Osteoblast (primary cell): ENCODE data around the gene ZNF605. TPM values are rescaled to one million over a fixed set of nuclear protein-coding genes. Genes with fewer than 3 reads are reported as not detected.

Source experiments
- DNase-seq: peaks from one replicate; pipeline ENCODE4 v3.0.0; 2011; ENCODE audit warnings: low spot score, mixed read lengths; ENCODE audit not compliant: insufficient read length; ENCODE audit errors: missing footprints
- H2AFZ ChIP-seq: 2 replicates; pipeline ENCODE4 v1.6.0; 2011; ENCODE audit warnings: mild to moderate bottlenecking, low read length
- H3K27ac ChIP-seq: 2 replicates; pipeline ENCODE4 v1.5.1; 2011; ENCODE audit warnings: mild to moderate bottlenecking, low read depth, low read length, moderate library complexity
- H3K27me3 ChIP-seq: 2 replicates; pipeline ENCODE4 v1.6.0; 2012; ENCODE audit warnings: mild to moderate bottlenecking, control low read depth, inconsistent platforms, low read length, moderate library complexity; ENCODE audit not compliant: insufficient read depth
- H3K36me3 ChIP-seq: 2 replicates; pipeline ENCODE4 v1.5.1; 2011; ENCODE audit warnings: mild to moderate bottlenecking, low read length, control low read depth, moderate library complexity; ENCODE audit not compliant: insufficient read depth
- H3K4me1 ChIP-seq: 2 replicates; pipeline ENCODE4 v1.5.1; 2011; ENCODE audit warnings: mild to moderate bottlenecking, low read length, control low read depth, moderate library complexity; ENCODE audit not compliant: insufficient read depth
- H3K4me2 ChIP-seq: 2 replicates; pipeline ENCODE4 v1.6.0; 2011; ENCODE audit warnings: mild to moderate bottlenecking, low read length; ENCODE audit not compliant: insufficient read depth
- H3K4me3 ChIP-seq: fragments of 200-600 bp; sonication (generic); 3 replicates; pipeline ENCODE4 v1.5.1; 2012; ENCODE audit warnings: mild to moderate bottlenecking, low read length, inconsistent platforms; ENCODE audit not compliant: insufficient read depth
- H3K79me2 ChIP-seq: 2 replicates; pipeline ENCODE4 v1.6.0; 2012; ENCODE audit warnings: mild to moderate bottlenecking, low read length, control low read depth, inconsistent platforms; ENCODE audit not compliant: insufficient read depth
- H3K9me3 ChIP-seq: 2 replicates; pipeline ENCODE4 v1.5.1; 2011; ENCODE audit warnings: low read depth, low read length, control low read depth
- H4K20me1 ChIP-seq: 2 replicates; pipeline ENCODE4 v1.6.0; 2012; ENCODE audit warnings: mild to moderate bottlenecking, low read length, control low read depth; ENCODE audit not compliant: insufficient read depth
- CTCF ChIP-seq: IDR thresholded peaks from 2 replicates; pipeline ENCODE4 v1.5.1; 2011; ENCODE audit warnings: mild to moderate bottlenecking, low read depth, low read length, moderate library complexity; ENCODE audit errors: extremely low read depth
- total RNA-seq: library from RNA; depleted of rRNA; stranded (reverse); fragments of >200 nt; gene quantifications from 2 replicates; pipeline ENCODE4 v1.2.3, GENCODE V29; 2012

ZNF605 gene
- total RNA-seq, 1 donor: 10.9 TPM

- Histone ChIP-seq H3K36me3 (no peaks in the 10 kb centered on the region), H2AFZ (no peak overlapping the region), H3K79me2 (no peaks in the 10 kb centered on the region), H3K4me3 (no peak overlapping the region), H4K20me1 (no peaks in the 10 kb centered on the region), H3K4me2 (no peak overlapping the region), H3K27me3 (no peaks in the 10 kb centered on the region), H3K9me3 (peaks cover 3% of the 10 kb centered on the region), H3K4me1 (peaks cover 8% of the 10 kb centered on the region), H3K27ac (no peak overlapping the region)
- DNase-seq: no peak
- no peak for TF ChIP-seq CTCF
These were observed 48.9 kb downstream of the ZNF605 start for GRCh38 chr12:132907216-132907615.

GRCh38 chr12:132904718-132905328 lies 51.3 kb downstream of the ZNF605 start:
- no peak overlapping the region for H3K27ac ChIP-seq
- H2AFZ ChIP-seq: peak overlapping the region; percentile 74
- DNase-seq: peak; percentile 88
- peak overlapping the region; percentile 45 for H3K4me3 ChIP-seq
- TF ChIP-seq CTCF: peak; percentile 65
- H3K36me3 ChIP-seq: no peaks in the 10 kb centered on the region
- H3K79me2 ChIP-seq: no peaks in the 10 kb centered on the region
- H3K27me3 ChIP-seq: no peaks in the 10 kb centered on the region
- H4K20me1 ChIP-seq: no peaks in the 10 kb centered on the region
- H3K4me2 ChIP-seq: peak overlapping the region; percentile 9
- no peaks in the 10 kb centered on the region for H3K9me3 ChIP-seq
- H3K4me1 ChIP-seq: peaks cover 8% of the 10 kb centered on the region

- no peak for DNase-seq
- Histone ChIP-seq H3K79me2 (no peaks in the 10 kb centered on the region), H3K36me3 (no peaks in the 10 kb centered on the region), H3K4me3 (no peak overlapping the region), H3K9me3 (no peaks in the 10 kb centered on the region), H3K27ac (no peak overlapping the region), H4K20me1 (no peaks in the 10 kb centered on the region), H3K4me2 (no peak overlapping the region), H2AFZ (no peak overlapping the region), H3K27me3 (no peaks in the 10 kb centered on the region), H3K4me1 (no peaks in the 10 kb centered on the region)
- no peak for TF ChIP-seq CTCF
These were observed 57.1 kb downstream of the ZNF605 start for GRCh38 chr12:132899033-132899432.

GRCh38 chr12:132888852-132889251 lies 67.3 kb downstream of the ZNF605 start:
- no peak for DNase-seq
- H3K9me3 ChIP-seq: no peaks in the 10 kb centered on the region
- TF ChIP-seq CTCF: no peak
- H4K20me1 ChIP-seq: no peaks in the 10 kb centered on the region
- H3K4me2 ChIP-seq: no peak overlapping the region
- no peak overlapping the region for H3K4me3 ChIP-seq
- H3K36me3 ChIP-seq: peaks cover 11% of the 10 kb centered on the region
- no peak overlapping the region for H2AFZ ChIP-seq
- H3K79me2 ChIP-seq: peaks cover 27% of the 10 kb centered on the region
- no peak overlapping the region for H3K27ac ChIP-seq
- no peaks in the 10 kb centered on the region for H3K27me3 ChIP-seq
- no peaks in the 10 kb centered on the region for H3K4me1 ChIP-seq
